ENCODE data around the gene FOCAD.

The FOCAD gene

DNA sequence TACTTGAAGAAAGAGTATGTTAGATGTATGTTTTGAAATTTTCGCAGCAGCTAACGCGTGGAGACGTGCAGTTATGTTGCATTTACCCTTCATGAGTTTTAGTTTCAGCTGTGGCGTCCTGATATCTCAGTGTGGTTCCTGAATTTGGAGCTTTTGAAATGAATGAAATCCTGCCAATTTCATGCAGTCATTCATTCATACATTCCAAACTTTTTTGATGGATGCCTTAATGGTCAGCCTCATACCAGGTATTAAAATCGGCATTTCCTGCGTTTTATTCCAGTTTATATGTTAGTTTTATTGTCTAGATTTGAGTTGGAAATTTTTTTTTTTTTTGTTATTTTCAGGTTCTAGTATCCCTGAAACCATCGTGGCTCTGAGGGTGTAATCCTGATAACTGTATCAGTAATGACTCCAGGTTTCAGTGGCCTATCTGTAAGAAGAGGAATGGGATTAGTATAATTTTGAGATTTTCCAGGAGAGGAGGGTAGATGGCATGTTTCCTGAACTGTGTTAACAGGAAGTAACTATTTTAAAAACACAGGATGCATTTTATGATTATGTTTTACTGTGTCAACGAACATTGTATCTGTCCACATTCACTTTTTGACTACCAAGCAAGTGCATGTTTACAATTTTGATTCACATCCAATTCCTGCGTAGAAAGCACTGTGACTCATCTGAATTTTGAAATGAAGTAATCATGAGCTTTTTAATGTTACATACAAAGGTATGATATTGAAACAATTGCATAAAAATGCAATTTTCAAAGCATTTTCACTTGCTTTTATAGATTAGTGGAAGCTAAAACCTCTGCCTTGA, 1.0 kb downstream of the FOCAD start:
- peak overlapping the region; percentile 88 for H3K4me3 Mint-ChIP-seq
- no peak for DNase-seq
- peaks cover 8% of the 10 kb centered on the region for H3K36me3 Mint-ChIP-seq (ENCODE audit: low read depth)
- H3K27ac Mint-ChIP-seq: peak overlapping the region; percentile 93
- TF ChIP-seq, protein P1, sequence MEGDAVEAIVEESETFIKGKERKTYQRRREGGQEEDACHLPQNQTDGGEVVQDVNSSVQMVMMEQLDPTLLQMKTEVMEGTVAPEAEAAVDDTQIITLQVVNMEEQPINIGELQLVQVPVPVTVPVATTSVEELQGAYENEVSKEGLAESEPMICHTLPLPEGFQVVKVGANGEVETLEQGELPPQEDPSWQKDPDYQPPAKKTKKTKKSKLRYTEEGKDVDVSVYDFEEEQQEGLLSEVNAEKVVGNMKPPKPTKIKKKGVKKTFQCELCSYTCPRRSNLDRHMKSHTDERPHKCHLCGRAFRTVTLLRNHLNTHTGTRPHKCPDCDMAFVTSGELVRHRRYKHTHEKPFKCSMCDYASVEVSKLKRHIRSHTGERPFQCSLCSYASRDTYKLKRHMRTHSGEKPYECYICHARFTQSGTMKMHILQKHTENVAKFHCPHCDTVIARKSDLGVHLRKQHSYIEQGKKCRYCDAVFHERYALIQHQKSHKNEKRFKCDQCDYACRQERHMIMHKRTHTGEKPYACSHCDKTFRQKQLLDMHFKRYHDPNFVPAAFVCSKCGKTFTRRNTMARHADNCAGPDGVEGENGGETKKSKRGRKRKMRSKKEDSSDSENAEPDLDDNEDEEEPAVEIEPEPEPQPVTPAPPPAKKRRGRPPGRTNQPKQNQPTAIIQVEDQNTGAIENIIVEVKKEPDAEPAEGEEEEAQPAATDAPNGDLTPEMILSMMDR (IDR thresholded peaks at IDR 0.05): no peak
- no peaks in the 10 kb centered on the region for H3K9me3 Mint-ChIP-seq
- peaks cover 35% of the 10 kb centered on the region for H3K4me1 Mint-ChIP-seq
- no peaks in the 10 kb centered on the region for H3K27me3 Mint-ChIP-seq (ENCODE audit: low read depth, poor library complexity)

GRCh38 chr9:20685769-20686168, 1.7 kb downstream of the FOCAD start:
- Mint-ChIP-seq H3K4me1 (peaks cover 35% of the 10 kb centered on the region), H3K9me3 (no peaks in the 10 kb centered on the region), H3K27me3 (ENCODE audit: low read depth, poor library complexity) (no peaks in the 10 kb centered on the region), H3K36me3 (ENCODE audit: low read depth) (peaks cover 8% of the 10 kb centered on the region), H3K27ac (no peak overlapping the region), H3K4me3 (peak overlapping the region; percentile 88)
- DNase-seq: no peak
- TF ChIP-seq, protein P1 (IDR thresholded peaks at IDR 0.05): no peak

- Mint-ChIP-seq H3K4me1 (peaks cover 35% of the 10 kb centered on the region), H3K36me3 (ENCODE audit: low read depth) (peaks cover 9% of the 10 kb centered on the region), H3K4me3 (no peak overlapping the region), H3K27ac (no peak overlapping the region), H3K27me3 (ENCODE audit: low read depth, poor library complexity) (no peaks in the 10 kb centered on the region), H3K9me3 (no peaks in the 10 kb centered on the region)
- TF ChIP-seq, protein P1 (IDR thresholded peaks at IDR 0.05): no peak
- DNase-seq: no peak
Measured at GRCh38 chr9:20689833-20690232, 5.8 kb downstream of the FOCAD start.

- Mint-ChIP-seq H3K4me3 (peak overlapping the region; percentile 3), H3K27ac (peak overlapping the region; percentile 86), H3K9me3 (no peaks in the 10 kb centered on the region), H3K36me3 (ENCODE audit: low read depth) (peaks cover 5% of the 10 kb centered on the region), H3K4me1 (peaks cover 22% of the 10 kb centered on the region), H3K27me3 (ENCODE audit: low read depth, poor library complexity) (no peaks in the 10 kb centered on the region)
- TF ChIP-seq, protein P1 (IDR thresholded peaks at IDR 0.05): no peak
- DNase-seq: no peak
Measured at GRCh38 chr9:20692554-20692953, 8.5 kb downstream of the FOCAD start.

DNA sequence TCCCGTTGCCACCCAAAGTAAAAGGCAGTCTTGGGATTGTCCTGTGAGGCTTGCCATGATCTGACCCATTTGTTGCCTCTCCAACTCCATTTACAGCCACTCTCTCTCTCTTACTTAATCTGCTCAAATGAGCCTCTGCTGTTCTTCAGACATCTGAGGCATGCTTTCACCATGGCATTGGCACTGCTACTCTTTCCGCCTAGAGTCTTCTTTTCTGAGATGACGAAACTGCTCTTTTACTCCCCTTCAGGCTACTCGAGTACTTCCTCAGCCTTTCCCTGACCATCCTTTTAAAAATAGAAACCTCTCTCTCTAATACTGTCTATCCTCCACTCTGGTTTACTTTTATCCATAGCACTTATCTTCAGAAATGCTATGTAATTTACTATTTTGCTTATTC, 9.0 kb downstream of the FOCAD start:
- Mint-ChIP-seq H3K9me3 (no peaks in the 10 kb centered on the region), H3K4me3 (no peak overlapping the region), H3K4me1 (peaks cover 22% of the 10 kb centered on the region), H3K27me3 (ENCODE audit: low read depth, poor library complexity) (no peaks in the 10 kb centered on the region), H3K36me3 (ENCODE audit: low read depth) (peaks cover 5% of the 10 kb centered on the region), H3K27ac (peak overlapping the region; percentile 86)
- DNase-seq: no peak
- TF ChIP-seq, protein P1 (IDR thresholded peaks at IDR 0.05): no peak

GRCh38 chr9:20694248-20694647, 10.2 kb downstream of the FOCAD start:
- TF ChIP-seq, protein P1 (IDR thresholded peaks at IDR 0.05): no peak
- Mint-ChIP-seq H3K27me3 (ENCODE audit: low read depth, poor library complexity) (no peaks in the 10 kb centered on the region), H3K27ac (no peak overlapping the region), H3K4me3 (no peak overlapping the region), H3K9me3 (no peaks in the 10 kb centered on the region), H3K4me1 (peaks cover 22% of the 10 kb centered on the region), H3K36me3 (ENCODE audit: low read depth) (peaks cover 5% of the 10 kb centered on the region)
- no peak for DNase-seq

Measured in nephron progenitor cell (in vitro differentiated cells).